Measurements from ENCODE around the gene B3GLCT.

The B3GLCT gene

DNA sequence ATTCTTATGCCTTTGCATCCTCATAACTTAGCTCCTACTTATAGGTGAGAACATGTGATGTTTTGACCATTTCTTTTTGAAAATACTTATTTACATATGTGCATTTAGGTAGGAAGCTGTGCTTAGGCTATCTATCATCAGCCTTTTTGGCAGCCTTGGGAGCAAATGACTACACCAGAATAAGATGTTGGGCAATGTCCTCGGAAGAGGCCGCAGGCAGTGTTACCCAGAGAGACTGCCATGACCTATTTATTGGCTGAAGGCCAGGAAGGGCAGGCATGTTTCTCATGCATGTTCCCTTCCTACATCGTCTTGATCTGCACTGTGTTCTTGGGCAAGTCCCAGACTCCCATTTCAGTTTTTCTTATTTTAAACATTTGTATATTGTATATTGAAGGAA is 122.3 kb downstream of the B3GLCT start:
- Histone ChIP-seq H2AFZ (ENCODE audit: low read length) (no peak overlapping the region), H3K27ac (ENCODE audit: low read length) (no peak overlapping the region)
- DNase-seq, result no peak

DNA sequence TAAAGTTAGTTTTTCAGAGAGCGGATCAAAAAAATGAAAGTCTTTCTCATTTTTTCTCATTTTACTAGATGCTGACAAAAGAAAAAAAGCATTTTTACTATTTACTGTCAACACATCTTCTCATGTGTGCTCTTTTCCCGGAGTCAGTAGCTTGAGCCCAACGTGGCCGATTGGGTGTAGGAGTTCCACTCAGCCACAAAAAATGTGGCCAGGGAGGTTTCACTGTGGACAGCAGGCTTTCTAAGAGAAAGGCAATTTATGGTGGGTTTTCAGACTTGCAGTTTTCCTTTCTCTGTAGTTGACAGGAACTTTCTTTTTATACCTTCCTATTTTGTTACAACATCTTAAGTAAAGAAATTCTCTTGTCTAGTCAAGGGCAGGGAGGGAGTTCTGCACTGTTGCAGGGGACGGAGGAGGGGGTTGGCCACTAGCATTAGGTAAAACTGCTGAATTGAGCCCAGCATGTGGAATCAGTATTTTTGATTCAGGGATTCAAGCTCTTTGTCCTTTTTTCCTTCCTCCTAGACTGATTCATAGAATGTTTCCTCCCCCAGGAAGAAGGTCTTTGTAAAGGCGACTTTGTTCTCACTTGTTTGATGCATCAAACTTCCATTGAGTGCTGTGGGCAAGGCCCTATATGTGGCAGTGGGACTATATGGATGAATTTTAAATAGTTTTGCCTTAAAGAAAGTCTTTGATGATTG is 123.1 kb downstream of the B3GLCT start:
- no peak for DNase-seq
- H4K20me1 ChIP-seq (ENCODE audit: insufficient read depth, low read length), result no peaks in the 10 kb centered on the region
- H2AFZ ChIP-seq (ENCODE audit: low read length), result no peak overlapping the region
- no peak for TF ChIP-seq EZH2 (optimal IDR thresholded peaks at IDR 0.05; ENCODE audit: low read depth, low read length)
- TF ChIP-seq, protein P1, sequence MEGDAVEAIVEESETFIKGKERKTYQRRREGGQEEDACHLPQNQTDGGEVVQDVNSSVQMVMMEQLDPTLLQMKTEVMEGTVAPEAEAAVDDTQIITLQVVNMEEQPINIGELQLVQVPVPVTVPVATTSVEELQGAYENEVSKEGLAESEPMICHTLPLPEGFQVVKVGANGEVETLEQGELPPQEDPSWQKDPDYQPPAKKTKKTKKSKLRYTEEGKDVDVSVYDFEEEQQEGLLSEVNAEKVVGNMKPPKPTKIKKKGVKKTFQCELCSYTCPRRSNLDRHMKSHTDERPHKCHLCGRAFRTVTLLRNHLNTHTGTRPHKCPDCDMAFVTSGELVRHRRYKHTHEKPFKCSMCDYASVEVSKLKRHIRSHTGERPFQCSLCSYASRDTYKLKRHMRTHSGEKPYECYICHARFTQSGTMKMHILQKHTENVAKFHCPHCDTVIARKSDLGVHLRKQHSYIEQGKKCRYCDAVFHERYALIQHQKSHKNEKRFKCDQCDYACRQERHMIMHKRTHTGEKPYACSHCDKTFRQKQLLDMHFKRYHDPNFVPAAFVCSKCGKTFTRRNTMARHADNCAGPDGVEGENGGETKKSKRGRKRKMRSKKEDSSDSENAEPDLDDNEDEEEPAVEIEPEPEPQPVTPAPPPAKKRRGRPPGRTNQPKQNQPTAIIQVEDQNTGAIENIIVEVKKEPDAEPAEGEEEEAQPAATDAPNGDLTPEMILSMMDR (IDR thresholded peaks at IDR 0.05; ENCODE audit: low read length), result no peak
- TF ChIP-seq EZH2phosphoT487 (IDR thresholded peaks at IDR 0.05; ENCODE audit: low read length), result no peak
- no peak overlapping the region for H3K4me3 ChIP-seq (ENCODE audit: low read length)
- H3K27ac ChIP-seq (ENCODE audit: low read length), result no peak overlapping the region
- H3K9me2 ChIP-seq (replicated peaks; ENCODE audit: insufficient read depth, low read length), result no peaks in the 10 kb centered on the region
- H3K9ac ChIP-seq (ENCODE audit: low read length), result no peak overlapping the region
- H3K4me1 ChIP-seq (ENCODE audit: low read length), result no peaks in the 10 kb centered on the region
- H3K4me2 ChIP-seq (ENCODE audit: low read depth, low read length), result no peak overlapping the region
- no peaks in the 10 kb centered on the region for H3K36me3 ChIP-seq (replicated peaks; ENCODE audit: insufficient read depth, low read length)
- H3K27me3 ChIP-seq (replicated peaks; ENCODE audit: insufficient read depth, low read length), result no peaks in the 10 kb centered on the region
- H3F3A ChIP-seq (ENCODE audit: insufficient read depth, low read length), result no peaks in the 10 kb centered on the region
- no peaks in the 10 kb centered on the region for H3K9me3 ChIP-seq (replicated peaks; ENCODE audit: insufficient read depth, low read length)
- no peaks in the 10 kb centered on the region for H3K79me2 ChIP-seq (ENCODE audit: low read length)

More for the DNA sequence above, 122.3 kb downstream of the B3GLCT start:
- TF ChIP-seq EZH2 (optimal IDR thresholded peaks at IDR 0.05; ENCODE audit: low read depth, low read length), result no peak
- TF ChIP-seq, protein P1 (IDR thresholded peaks at IDR 0.05; ENCODE audit: low read length), result no peak
- no peak for TF ChIP-seq EZH2phosphoT487 (IDR thresholded peaks at IDR 0.05; ENCODE audit: low read length)
- Histone ChIP-seq H3K4me3 (ENCODE audit: low read length) (no peak overlapping the region), H3K9me3 (replicated peaks; ENCODE audit: insufficient read depth, low read length) (no peaks in the 10 kb centered on the region), H3K9ac (ENCODE audit: low read length) (no peak overlapping the region), H3K36me3 (replicated peaks; ENCODE audit: insufficient read depth, low read length) (no peaks in the 10 kb centered on the region), H3K27me3 (replicated peaks; ENCODE audit: insufficient read depth, low read length) (no peaks in the 10 kb centered on the region), H3K79me2 (ENCODE audit: low read length) (no peaks in the 10 kb centered on the region), H3K9me2 (replicated peaks; ENCODE audit: insufficient read depth, low read length) (no peaks in the 10 kb centered on the region), H4K20me1 (ENCODE audit: insufficient read depth, low read length) (no peaks in the 10 kb centered on the region), H3F3A (ENCODE audit: insufficient read depth, low read length) (no peaks in the 10 kb centered on the region), H3K4me2 (ENCODE audit: low read depth, low read length) (no peak overlapping the region), H3K4me1 (ENCODE audit: low read length) (no peaks in the 10 kb centered on the region)

DNA sequence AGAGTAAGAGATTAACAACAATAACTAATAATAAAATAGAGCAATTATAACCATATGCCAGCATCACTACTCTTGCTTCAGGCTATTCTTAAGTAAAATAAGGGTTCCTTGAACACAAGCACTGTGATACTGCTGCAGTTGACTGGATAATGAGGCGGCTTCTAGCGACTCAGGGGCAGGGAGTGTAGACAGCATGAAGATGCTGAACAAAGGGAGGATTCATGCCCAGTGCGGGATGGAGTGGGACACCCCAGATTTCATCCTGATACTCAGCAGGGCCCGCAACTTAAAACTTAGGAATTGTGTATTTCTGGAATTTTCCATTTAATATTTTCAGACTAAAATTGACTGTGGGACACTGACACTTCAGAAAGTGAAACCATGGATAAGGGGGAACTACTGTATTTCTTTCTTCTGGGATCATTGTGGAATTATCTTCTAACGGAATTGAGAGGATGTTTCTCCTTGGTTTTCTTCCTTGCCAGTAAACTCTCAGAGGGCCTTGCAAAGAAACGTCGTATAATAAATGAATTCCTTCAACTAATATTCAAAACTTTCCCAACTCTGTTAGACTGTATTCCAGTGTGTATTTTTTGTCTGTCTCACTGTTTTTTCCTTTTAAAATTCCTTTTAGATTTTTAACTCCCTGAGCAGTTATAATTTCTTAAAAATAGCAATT is 127.5 kb downstream of the B3GLCT start:
- no peaks in the 10 kb centered on the region for H3K79me2 ChIP-seq (ENCODE audit: low read length)
- no peaks in the 10 kb centered on the region for H3K27me3 ChIP-seq (replicated peaks; ENCODE audit: insufficient read depth, low read length)
- no peaks in the 10 kb centered on the region for H3F3A ChIP-seq (ENCODE audit: insufficient read depth, low read length)
- H3K36me3 ChIP-seq (replicated peaks; ENCODE audit: insufficient read depth, low read length), result no peaks in the 10 kb centered on the region
- no peak for DNase-seq
- TF ChIP-seq EZH2phosphoT487 (IDR thresholded peaks at IDR 0.05; ENCODE audit: low read length) (no peak), EZH2 (optimal IDR thresholded peaks at IDR 0.05; ENCODE audit: low read depth, low read length) (no peak)
- TF ChIP-seq, protein P1 (IDR thresholded peaks at IDR 0.05; ENCODE audit: low read length), result no peak
- no peak overlapping the region for H3K4me3 ChIP-seq (ENCODE audit: low read length)
- no peaks in the 10 kb centered on the region for H3K9me3 ChIP-seq (replicated peaks; ENCODE audit: insufficient read depth, low read length)
- H3K4me1 ChIP-seq (ENCODE audit: low read length), result no peaks in the 10 kb centered on the region
- no peak overlapping the region for H3K9ac ChIP-seq (ENCODE audit: low read length)
- H2AFZ ChIP-seq (ENCODE audit: low read length), result no peak overlapping the region
- H3K4me2 ChIP-seq (ENCODE audit: low read depth, low read length), result no peak overlapping the region
- H4K20me1 ChIP-seq (ENCODE audit: insufficient read depth, low read length), result no peaks in the 10 kb centered on the region
- no peaks in the 10 kb centered on the region for H3K9me2 ChIP-seq (replicated peaks; ENCODE audit: insufficient read depth, low read length)
- no peak overlapping the region for H3K27ac ChIP-seq (ENCODE audit: low read length)
